Thyroid gland (tissue), 4 donors: ENCODE results near the gene COL18A1.
"Not testable (repeated sequence)": the region's sequence is repeated elsewhere in the genome, so short reads cannot be mapped to it uniquely, and the experiment has no call there.

Source experiments
- CTCF ChIP-seq, 6 experiments: fragments of 200-600 bp in 3 of 6; fragments of 450-650 bp in 3 of 6; sonication (generic) in 3 of 6; IDR thresholded peaks; one replicate each; pipeline ENCODE4 v1.5.1; 2016 to 2019; ENCODE audit warnings: antibody characterized with exemption in 6 of 6, mild to moderate bottlenecking in 2 of 6, inconsistent platforms in 1 of 6, moderate library complexity in 1 of 6
- POLR2A ChIP-seq, 2 donors: fragments of 450-650 bp; IDR thresholded peaks; one replicate each; pipeline ENCODE4 v1.6.1; 2017; ENCODE audit warnings: antibody characterized with exemption in 2 of 2, mild to moderate bottlenecking in 2 of 2, moderate library complexity in 1 of 2

- not testable (repeated sequence) for TF ChIP-seq POLR2A, CTCF (IDR thresholded peaks at IDR 0.05)
Measured at GRCh38 chr21:45501081-45502005, 96.4 kb downstream of the COL18A1 start.
